ENCODE data around the gene MDC1.

DNA sequence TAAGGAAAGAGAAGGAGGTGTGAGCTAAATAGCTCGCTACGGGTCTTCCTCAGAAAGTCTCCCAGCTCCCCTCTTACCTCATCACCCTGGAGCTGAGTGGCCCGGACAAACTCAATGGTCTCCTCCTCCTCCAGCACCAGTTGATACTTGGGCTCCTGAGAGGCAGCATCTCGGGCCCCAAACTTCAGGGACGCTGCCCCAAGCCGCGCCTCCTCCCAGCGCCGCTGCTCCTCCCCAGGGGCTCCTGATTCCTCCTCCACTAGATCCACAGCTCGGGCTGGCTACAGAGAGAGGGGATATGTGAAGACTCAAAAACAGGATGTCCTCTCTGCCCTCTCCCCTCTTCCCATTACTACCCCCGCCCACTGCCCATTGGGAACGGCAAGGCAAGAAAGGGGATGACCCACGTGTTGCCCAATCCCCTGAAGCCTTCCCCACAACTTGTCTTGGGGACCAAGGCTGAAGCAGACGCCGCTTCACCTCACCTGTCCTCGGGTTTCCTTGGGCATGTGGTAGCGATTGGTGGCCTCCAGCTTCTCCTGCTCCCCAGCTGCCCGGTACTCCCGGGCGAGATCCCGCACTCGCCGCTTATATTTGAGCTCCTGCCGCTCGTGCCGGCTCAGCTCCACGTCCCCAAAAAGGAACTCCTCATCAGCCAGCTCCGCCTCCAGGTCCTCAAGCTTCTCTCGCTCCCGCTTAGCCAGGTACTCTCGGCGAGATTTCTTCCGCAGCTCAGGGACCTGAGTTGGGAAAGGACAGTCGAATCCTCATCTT is 51.9 kb downstream of the MDC1 start:
- TF ChIP-seq ZC3H4 (CRISPR knock-in tag; IDR thresholded peaks at IDR 0.05; ENCODE audit: borderline replicate concordance), result no peak
- TF ChIP-seq SRSF4 (IDR thresholded peaks at IDR 0.05; ENCODE audit: low read depth, low read length, poor library complexity, severe bottlenecking), result no peak
- TF ChIP-seq POLR2A (IDR thresholded peaks at IDR 0.05; ENCODE audit: insufficient read depth in 1 of 2, low read depth in 2 of 2, low read length in 2 of 2), result no peak

Measured in HepG2 (cell line).